Neural cell (in vitro differentiated cells): ENCODE results near the gene UHMK1.

Experiments used
- CTCF ChIP-seq: fragments of 450-650 bp; IDR thresholded peaks from 2 replicates; pipeline ENCODE4 v1.5.1; 2014; ENCODE audit warnings: antibody characterized with exemption, mild to moderate bottlenecking, moderate library complexity; ENCODE audit not compliant: poor library complexity, severe bottlenecking
- EP300 ChIP-seq: fragments of 450-650 bp; conservative IDR thresholded peaks from 2 replicates; pipeline ENCODE4 v1.6.1; 2014; ENCODE audit warnings: antibody characterized with exemption, mild to moderate bottlenecking, moderate library complexity; ENCODE audit not compliant: poor library complexity, severe bottlenecking
- EZH2 ChIP-seq: fragments of 200-600, 300-800 bp; shearing (Covaris generic), sonication (generic); IDR thresholded peaks from 2 replicates; pipeline ENCODE4 v1.6.1; 2014; ENCODE audit warnings: antibody characterized with exemption, low read length, borderline replicate concordance, mild to moderate bottlenecking; ENCODE audit not compliant: insufficient read depth, poor library complexity, severe bottlenecking
- POLR2AphosphoS5 ChIP-seq: IDR thresholded peaks from 2 replicates; pipeline ENCODE4 v1.6.1; 2012
- SMC3 ChIP-seq: fragments of 450-650 bp; conservative IDR thresholded peaks from 2 replicates; pipeline ENCODE4 v1.6.1; 2014; ENCODE audit warnings: antibody characterized with exemption, mild to moderate bottlenecking, moderate library complexity; ENCODE audit not compliant: poor library complexity
- TAF1 ChIP-seq: IDR thresholded peaks from 2 replicates; pipeline ENCODE4 v1.6.1; 2012; ENCODE audit warnings: low read depth

GRCh38 chr1:162498496-162498810 lies 835 bp downstream of the UHMK1 start:
- TF ChIP-seq SMC3, result peak; percentile 3
- no peak for TF ChIP-seq CTCF
- no peak for TF ChIP-seq EZH2
- TF ChIP-seq EP300, result no peak
- TF ChIP-seq POLR2AphosphoS5, result no peak
- no peak for TF ChIP-seq TAF1
